NCI-H2196 treated with DMSO at 0.1 percent for 48 hours (cell line): ENCODE data around the gene CCL28.

Source experiments
- DNase-seq: peaks from one replicate; lab custom pipeline; 2025; ENCODE audit not compliant: unreplicated experiment; lab: John Stamatoyannopoulos, UW

The CCL28 gene

GRCh38 chr5:43358301-43358700 is 53.9 kb downstream of the CCL28 start:
- no peak for DNase-seq

GRCh38 chr5:43357878-43358281 is 54.3 kb downstream of the CCL28 start:
- no peak for DNase-seq

- no peak for DNase-seq
Measured at GRCh38 chr5:43357067-43357466, 55.1 kb downstream of the CCL28 start.

- DNase-seq: no peak
Measured at GRCh38 chr5:43354774-43355173, 57.4 kb downstream of the CCL28 start.

- no peak for DNase-seq
Measured at GRCh38 chr5:43353668-43354067, 58.5 kb downstream of the CCL28 start.

GRCh38 chr5:43352915-43353314 is 59.3 kb downstream of the CCL28 start:
- DNase-seq: no peak

- no peak for DNase-seq
Measured at GRCh38 chr5:43352131-43352530, 60.1 kb downstream of the CCL28 start.

GRCh38 chr5:43348861-43349363 is 63.3 kb downstream of the CCL28 start:
- DNase-seq: no peak

GRCh38 chr5:43348207-43348606 is 64.0 kb downstream of the CCL28 start:
- DNase-seq: no peak

- DNase-seq: no peak
Measured at GRCh38 chr5:43338862-43339261, 73.3 kb downstream of the CCL28 start.

GRCh38 chr5:43336159-43336558 is 76.0 kb downstream of the CCL28 start:
- DNase-seq: no peak

- no peak for DNase-seq
Measured at GRCh38 chr5:43335681-43336080, 76.5 kb downstream of the CCL28 start.

GRCh38 chr5:43332401-43332800 is 79.8 kb downstream of the CCL28 start:
- DNase-seq: no peak
